ENCODE results near the gene PIK3IP1. TPM values are rescaled to one million over a fixed set of nuclear protein-coding genes. Genes with fewer than 3 reads are reported as not detected.

PIK3IP1 gene
- total RNA-seq, 2 donors from 2014 or later = 14.6 to 17.6 TPM

DNA sequence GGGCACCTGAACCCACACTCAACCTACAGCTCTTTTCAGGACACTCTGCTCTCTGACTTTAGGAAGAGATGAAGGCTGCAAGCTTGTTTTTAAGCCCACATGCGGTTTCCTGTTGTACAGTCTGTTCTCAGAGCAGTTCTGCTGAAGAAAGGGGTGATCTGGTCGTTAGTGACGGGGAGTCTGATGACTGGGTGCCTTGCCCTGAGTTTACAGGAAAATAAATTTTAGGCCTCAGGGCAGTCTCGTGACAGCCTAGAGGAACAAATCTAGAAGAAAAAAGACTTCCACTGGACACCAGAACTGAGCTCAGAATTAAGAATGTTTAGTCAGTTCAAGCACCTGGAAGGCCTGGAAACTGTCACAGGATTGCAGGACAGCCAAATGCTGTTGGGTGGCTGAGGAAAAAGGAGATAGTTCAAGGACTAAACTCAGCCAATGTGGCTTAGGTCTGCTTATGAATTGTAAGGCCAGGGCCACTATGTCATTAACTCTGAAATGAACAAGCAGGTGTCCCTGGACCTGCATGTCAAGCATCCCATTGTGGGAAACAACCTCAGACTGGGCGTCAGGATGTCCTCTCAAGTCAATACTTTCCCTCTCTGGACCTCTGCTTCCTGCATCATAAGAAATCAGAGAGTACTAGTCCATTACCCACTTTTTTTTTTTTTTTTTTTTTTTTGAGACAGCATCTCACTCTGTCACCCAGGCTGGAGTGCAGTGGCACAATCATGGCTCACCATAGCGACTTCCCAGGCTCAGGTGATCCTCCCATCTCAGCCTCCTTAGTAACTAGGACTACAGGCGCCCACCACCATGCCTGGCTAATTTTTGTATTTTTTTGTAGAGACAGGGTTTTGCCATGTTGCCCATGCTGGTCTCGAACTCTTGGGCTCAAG, 5.7 kb downstream of the PIK3IP1 start:
- Histone ChIP-seq H3K27ac (peak overlapping the region; percentile 36 to 50), H3K4me3 (no peak overlapping the region), H3K9me3 (no peaks in the 10 kb centered on the region), H3K36me3 (peaks cover 71% of the 10 kb centered on the region), H3K27me3 (no peaks in the 10 kb centered on the region), H3K4me1 (peaks cover 0 to 37% of the 10 kb centered on the region in 2 donors)
- no peak for TF ChIP-seq CTCF (IDR thresholded peaks at IDR 0.05)
- DNase-seq (ENCODE audit: low spot score) = no peak

DNA sequence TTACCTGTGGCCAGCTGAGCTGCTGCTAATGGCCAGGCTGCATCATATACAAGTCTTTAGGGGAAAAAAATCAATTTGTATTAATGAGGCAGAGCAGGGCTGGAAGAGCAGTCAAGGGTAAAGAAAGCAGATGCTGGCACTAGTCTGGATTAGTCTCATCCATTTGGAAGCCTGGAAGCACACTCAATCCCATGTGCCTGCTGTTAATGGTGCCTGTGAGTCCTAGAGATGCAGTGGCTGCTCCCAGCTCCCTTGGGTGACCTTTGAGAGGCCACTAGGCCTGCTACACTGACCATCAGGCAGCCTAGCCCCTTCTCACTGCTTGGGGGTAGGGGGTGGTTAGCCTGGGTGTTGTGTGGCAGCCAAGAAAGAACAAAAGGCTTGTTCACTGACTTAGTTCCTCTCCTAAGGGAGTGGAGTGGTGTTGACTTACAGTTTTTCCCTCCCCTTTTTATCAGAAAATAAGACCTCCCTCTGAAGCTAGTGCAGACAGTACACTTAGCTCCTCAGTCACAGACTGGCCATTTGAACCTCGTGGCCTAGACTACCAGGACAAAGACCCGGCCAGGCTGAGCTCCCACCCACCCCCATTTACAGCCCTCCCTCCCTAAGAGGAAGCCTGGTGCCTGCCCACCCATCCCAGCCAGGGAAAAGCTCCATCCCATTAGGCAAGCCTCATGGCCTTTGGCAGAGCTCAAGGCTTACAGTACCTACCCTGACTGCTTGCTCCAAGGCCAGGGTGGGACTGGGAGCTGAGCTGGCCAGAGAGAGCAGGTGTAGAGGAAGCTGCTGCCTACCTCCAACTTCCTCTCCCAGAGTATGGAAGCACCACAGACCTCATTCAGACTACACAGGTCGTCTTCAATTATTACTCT, 7.8 kb downstream of the PIK3IP1 start:
- DNase-seq (ENCODE audit: low spot score) = no peak
- H3K27me3 ChIP-seq = no peaks in the 10 kb centered on the region
- H3K36me3 ChIP-seq = peaks cover 84% of the 10 kb centered on the region
- peaks cover 0 to 27% of the 10 kb centered on the region in 2 donors for H3K4me1 ChIP-seq
- H3K9me3 ChIP-seq = no peaks in the 10 kb centered on the region
- TF ChIP-seq CTCF (IDR thresholded peaks at IDR 0.05) = no peak
- peak overlapping the region; percentile 14 to 35 for H3K27ac ChIP-seq
- H3K4me3 ChIP-seq = no peak overlapping the region

DNA sequence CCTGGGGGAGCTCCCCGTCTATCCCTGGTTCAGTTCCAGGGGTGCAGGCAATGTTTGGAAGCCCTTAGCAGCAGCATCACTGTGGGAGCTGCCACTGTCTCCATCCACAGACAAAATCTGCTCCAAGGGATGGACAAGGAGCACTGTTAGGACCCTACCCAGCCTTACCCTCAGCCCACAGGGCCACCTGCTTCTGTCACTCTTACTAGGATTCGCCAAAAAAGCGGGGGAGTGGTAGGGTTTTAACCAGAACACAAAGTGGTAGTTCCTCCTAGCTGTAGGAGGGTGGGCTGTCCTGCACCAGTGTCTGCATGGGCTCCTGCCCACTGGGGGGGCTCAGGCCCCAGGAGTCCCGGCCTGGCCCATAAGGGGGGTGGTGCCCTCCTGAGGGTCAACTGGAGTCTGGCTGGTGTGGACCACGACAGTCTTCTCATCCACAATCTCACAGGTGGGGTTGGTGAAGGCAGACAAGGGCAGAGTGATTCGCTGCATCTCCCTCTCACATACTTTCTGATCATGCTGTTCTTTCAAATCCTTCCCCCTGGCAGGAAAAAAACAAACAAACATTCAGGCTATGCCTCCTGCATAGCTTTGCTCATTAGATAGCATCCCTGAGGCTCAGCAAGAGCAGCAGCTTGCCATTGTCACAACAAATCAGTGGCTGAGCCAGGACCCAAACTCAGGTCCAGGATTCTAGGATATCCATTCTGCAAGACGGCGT, 9.4 kb downstream of the PIK3IP1 start:
- Histone ChIP-seq H3K9me3 (no peaks in the 10 kb centered on the region), H3K4me3 (no peak overlapping the region), H3K4me1 (peaks cover 0 to 11% of the 10 kb centered on the region in 2 donors), H3K36me3 (peaks cover 70% of the 10 kb centered on the region), H3K27ac (no peak overlapping the region), H3K27me3 (no peaks in the 10 kb centered on the region)
- no peak for TF ChIP-seq CTCF (IDR thresholded peaks at IDR 0.05)
- no peak for DNase-seq (ENCODE audit: low spot score)

DNA sequence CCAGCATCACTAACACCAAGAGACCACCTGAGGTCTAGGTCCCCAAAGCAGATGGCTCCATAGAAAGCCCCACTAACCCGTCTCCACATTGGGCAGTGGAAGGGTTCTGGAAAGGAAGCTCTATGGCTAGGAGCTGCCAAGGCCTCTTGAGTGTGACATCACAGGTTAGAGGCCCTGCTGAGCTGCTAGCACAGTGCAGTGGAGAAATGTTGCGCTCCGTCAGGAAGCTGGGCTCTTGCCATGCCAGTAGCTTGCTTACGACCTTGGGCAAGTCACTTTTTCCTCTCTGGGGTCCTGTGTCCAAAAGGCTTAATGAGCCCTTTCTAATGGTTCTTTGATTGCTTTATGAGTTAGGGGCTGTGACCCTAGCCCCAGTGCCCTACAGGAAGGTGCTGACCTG, 10.6 kb downstream of the PIK3IP1 start:
- no peak for DNase-seq (ENCODE audit: low spot score)
- Histone ChIP-seq H3K9me3 (no peaks in the 10 kb centered on the region), H3K4me3 (no peak overlapping the region), H3K27ac (no peak overlapping the region), H3K36me3 (peaks cover 71% of the 10 kb centered on the region), H3K27me3 (no peaks in the 10 kb centered on the region), H3K4me1 (peaks cover 0 to 6% of the 10 kb centered on the region in 2 donors)
- TF ChIP-seq CTCF (IDR thresholded peaks at IDR 0.05) = no peak

GRCh38 chr22:31279821-31280505, 12.3 kb downstream of the PIK3IP1 start:
- no peaks in the 10 kb centered on the region for H3K9me3 ChIP-seq
- no peak overlapping the region for H3K4me3 ChIP-seq
- no peak overlapping the region for H3K27ac ChIP-seq
- H3K27me3 ChIP-seq = no peaks in the 10 kb centered on the region
- no peak for DNase-seq (ENCODE audit: low spot score)
- H3K4me1 ChIP-seq = peaks cover 0 to 4% of the 10 kb centered on the region in 2 donors
- no peak for TF ChIP-seq CTCF (IDR thresholded peaks at IDR 0.05)
- peaks cover 68% of the 10 kb centered on the region for H3K36me3 ChIP-seq

Data from right atrium auricular region (tissue), 2 donors.